Stimulated activated CD4-positive, alpha-beta T cell treated with anti-CD3 and anti-CD28 coated beads, TNF-alpha, amount 100 ng/mL, for 4 hours (primary cell): ENCODE measurements around the gene PLSCR1.
"Not testable (repeated sequence)": the region's sequence is repeated elsewhere in the genome, so short reads cannot be mapped to it uniquely, and the experiment has no call there.

ENCODE experiments used
- DNase-seq, 3 experiments: peaks; one replicate each; pipeline ENCODE4 v3.0.0-alpha.2; 2020; ENCODE audit warnings: low read depth in 3 of 3

PLSCR1 gene

GRCh38 chr3:146513386-146514051 lies 30.9 kb downstream of the PLSCR1 start:
- DNase-seq, result no peak

GRCh38 chr3:146511402-146512134 lies 32.8 kb downstream of the PLSCR1 start:
- DNase-seq, result no peak

GRCh38 chr3:146507331-146508120 lies 36.9 kb downstream of the PLSCR1 start:
- DNase-seq, result no peak

GRCh38 chr3:146505516-146505915 lies 38.9 kb downstream of the PLSCR1 start:
- no peak for DNase-seq

- DNase-seq, result no peak
These were observed 39.8 kb downstream of the PLSCR1 start for GRCh38 chr3:146504498-146505197.

GRCh38 chr3:146503461-146504202 lies 40.8 kb downstream of the PLSCR1 start:
- DNase-seq, result no peak

GRCh38 chr3:146502887-146503460 lies 41.4 kb downstream of the PLSCR1 start:
- no peak for DNase-seq

- no peak for DNase-seq
These were observed 42.7 kb downstream of the PLSCR1 start for GRCh38 chr3:146501752-146502151.

GRCh38 chr3:146499701-146500100 lies 44.7 kb downstream of the PLSCR1 start:
- no peak for DNase-seq

GRCh38 chr3:146498002-146498736 lies 46.2 kb downstream of the PLSCR1 start:
- DNase-seq, result no peak

GRCh38 chr3:146497145-146497843 lies 47.1 kb downstream of the PLSCR1 start:
- DNase-seq, result not testable (repeated sequence)

GRCh38 chr3:146496726-146497125 lies 47.7 kb downstream of the PLSCR1 start:
- no peak for DNase-seq

- DNase-seq, result no peak
These were observed 48.2 kb downstream of the PLSCR1 start for GRCh38 chr3:146496251-146496650.

- no peak for DNase-seq
These were observed 50.6 kb downstream of the PLSCR1 start for GRCh38 chr3:146493761-146494160.

- no peak for DNase-seq
These were observed 51.2 kb downstream of the PLSCR1 start for GRCh38 chr3:146493221-146493620.

GRCh38 chr3:146491303-146491702 lies 53.1 kb downstream of the PLSCR1 start:
- DNase-seq, result no peak

- no peak for DNase-seq
These were observed 59.1 kb downstream of the PLSCR1 start for GRCh38 chr3:146485297-146485696.

GRCh38 chr3:146476094-146476740 lies 68.2 kb downstream of the PLSCR1 start:
- no peak for DNase-seq

- DNase-seq, result not testable (repeated sequence)
These were observed 69.4 kb downstream of the PLSCR1 start for GRCh38 chr3:146474976-146475375.
